ENCODE results near the gene PAX3.

The PAX3 gene

GRCh38 chr2:222203041-222203440, 95.8 kb downstream of the PAX3 start:
- no peak overlapping the region for H3K4me3 ChIP-seq (replicated peaks in 1 of 2; ENCODE audit: low read depth in 2 of 2, low read length in 2 of 2)
- DNase-seq (ENCODE audit: low read depth in 2 of 2), result no peak
- no peak for TF ChIP-seq CTCF (IDR thresholded peaks at IDR 0.05; ENCODE audit: low read depth, low read length)

GRCh38 chr2:222196159-222196558, 102.6 kb downstream of the PAX3 start:
- no peak overlapping the region for H3K4me3 ChIP-seq (replicated peaks in 1 of 2; ENCODE audit: low read depth in 2 of 2, low read length in 2 of 2)
- no peak for DNase-seq (ENCODE audit: low read depth in 2 of 2)
- TF ChIP-seq CTCF (IDR thresholded peaks at IDR 0.05; ENCODE audit: low read depth, low read length), result no peak

- TF ChIP-seq CTCF (IDR thresholded peaks at IDR 0.05; ENCODE audit: low read depth, low read length), result no peak
- no peak overlapping the region for H3K4me3 ChIP-seq (replicated peaks in 1 of 2; ENCODE audit: low read depth in 2 of 2, low read length in 2 of 2)
- DNase-seq (ENCODE audit: low read depth in 2 of 2), result no peak
Measured at GRCh38 chr2:222194669-222195068, 104.1 kb downstream of the PAX3 start.

- DNase-seq (ENCODE audit: low read depth in 2 of 2), result no peak
- no peak overlapping the region for H3K4me3 ChIP-seq (replicated peaks in 1 of 2; ENCODE audit: low read depth in 2 of 2, low read length in 2 of 2)
- no peak for TF ChIP-seq CTCF (IDR thresholded peaks at IDR 0.05; ENCODE audit: low read depth, low read length)
Measured at GRCh38 chr2:222193328-222193983, 105.3 kb downstream of the PAX3 start.

GRCh38 chr2:222180619-222181018, 118.2 kb downstream of the PAX3 start:
- no peak for TF ChIP-seq CTCF (IDR thresholded peaks at IDR 0.05; ENCODE audit: low read depth, low read length)
- DNase-seq (ENCODE audit: low read depth in 2 of 2), result no peak
- H3K4me3 ChIP-seq (replicated peaks in 1 of 2; ENCODE audit: low read depth in 2 of 2, low read length in 2 of 2), result no peak overlapping the region

- H3K4me3 ChIP-seq (replicated peaks in 1 of 2; ENCODE audit: low read depth in 2 of 2, low read length in 2 of 2), result no peak overlapping the region
- TF ChIP-seq CTCF (IDR thresholded peaks at IDR 0.05; ENCODE audit: low read depth, low read length), result no peak
- no peak for DNase-seq (ENCODE audit: low read depth in 2 of 2)
Measured at GRCh38 chr2:222179592-222179991, 119.2 kb downstream of the PAX3 start.

GRCh38 chr2:222178450-222178849, 120.3 kb downstream of the PAX3 start:
- DNase-seq (ENCODE audit: low read depth in 2 of 2), result no peak
- TF ChIP-seq CTCF (IDR thresholded peaks at IDR 0.05; ENCODE audit: low read depth, low read length), result no peak
- H3K4me3 ChIP-seq (replicated peaks in 1 of 2; ENCODE audit: low read depth in 2 of 2, low read length in 2 of 2), result no peak overlapping the region
